CD14-positive monocyte (primary cell): Measurements from ENCODE around the gene DUSP12. TPM values are rescaled to one million over a fixed set of nuclear protein-coding genes. Genes with fewer than 3 reads are reported as not detected.

ENCODE experiments used
- DNase-seq, 3 donors: peaks; one replicate each; pipeline ENCODE4 v3.0.0-alpha.2; 2011 to 2022
- H2AFZ ChIP-seq: 2 replicates; pipeline ENCODE4 v1.6.0; 2012; ENCODE audit warnings: mild to moderate bottlenecking, low read depth, low read length, inconsistent platforms; ENCODE audit not compliant: insufficient read depth, poor library complexity, severe bottlenecking
- H3K27ac ChIP-seq, 2 donors: 1 replicate in 1 of 2; 2 replicates in 1 of 2; pipeline ENCODE4 v1.5.1; 2012 to 2013; ENCODE audit warnings: low read length in 2 of 2, control low read depth in 1 of 2, inconsistent platforms in 1 of 2, low read depth in 1 of 2, mild to moderate bottlenecking in 1 of 2
- H3K27me3 ChIP-seq, 2 donors: one replicate each; pipeline versions ENCODE4 v1.6.0 to v1.6.1; 2011 to 2013; ENCODE audit warnings: low read length in 2 of 2; ENCODE audit not compliant: control insufficient read depth in 2 of 2, insufficient read depth in 2 of 2
- H3K36me3 ChIP-seq, 2 donors: replicated peaks in 1 of 2; 1 replicate in 1 of 2; 2 replicates in 1 of 2; pipeline versions ENCODE4 v1.5.1 to v1.6.1; 2012 to 2013; ENCODE audit warnings: low read length in 2 of 2, control low read depth in 1 of 2, inconsistent platforms in 1 of 2, mild to moderate bottlenecking in 1 of 2; ENCODE audit not compliant: insufficient read depth in 2 of 2, control insufficient read depth in 1 of 2
- H3K4me1 ChIP-seq, 2 donors: 1 replicate in 1 of 2; 2 replicates in 1 of 2; pipeline versions ENCODE4 v1.5.1 to v1.6.1; 2012 to 2013; ENCODE audit warnings: low read length in 2 of 2, control low read depth in 1 of 2, inconsistent platforms in 1 of 2, mild to moderate bottlenecking in 1 of 2, moderate library complexity in 1 of 2; ENCODE audit not compliant: insufficient read depth in 2 of 2, control insufficient read depth in 1 of 2
- H3K4me2 ChIP-seq: replicated peaks from 2 replicates; pipeline ENCODE3; 2012; ENCODE audit warnings: low read length, moderate library complexity, mild to moderate bottlenecking; ENCODE audit not compliant: poor library complexity, severe bottlenecking; ENCODE audit errors: extremely low read depth
- H3K4me3 ChIP-seq, 3 experiments: fragments of 200-600 bp in 1 of 3; sonication (generic) in 1 of 3; replicated peaks in 1 of 3; 1 replicate in 2 of 3; 2 replicates in 1 of 3; pipeline ENCODE4 v1.5.1; 2011 to 2013; ENCODE audit warnings: low read length in 3 of 3, mild to moderate bottlenecking in 3 of 3, control low read depth in 2 of 3, low read depth in 2 of 3, inconsistent platforms in 1 of 3, moderate library complexity in 1 of 3
- H3K79me2 ChIP-seq: 2 replicates; pipeline ENCODE4 v1.6.0; 2012; ENCODE audit warnings: mild to moderate bottlenecking, control low read depth, inconsistent platforms, low read length, moderate library complexity; ENCODE audit not compliant: insufficient read depth
- H3K9ac ChIP-seq: 2 replicates; pipeline ENCODE4 v1.6.0; 2017; ENCODE audit warnings: low read length, mild to moderate bottlenecking; ENCODE audit not compliant: insufficient read depth, poor library complexity, severe bottlenecking
- H3K9me3 ChIP-seq, 2 donors: replicated peaks in 1 of 2; 1 replicate in 1 of 2; 2 replicates in 1 of 2; pipeline versions ENCODE4 v1.5.1 to v1.6.1; 2012 to 2013; ENCODE audit warnings: low read length in 2 of 2, control low read depth in 1 of 2; ENCODE audit not compliant: control insufficient read depth in 1 of 2, insufficient read depth in 1 of 2
- H4K20me1 ChIP-seq: 2 replicates; pipeline ENCODE4 v1.6.0; 2012; ENCODE audit warnings: mild to moderate bottlenecking, low read length, control low read depth, moderate library complexity; ENCODE audit not compliant: insufficient read depth
- H3K27ac Mint-ChIP-seq, 7 donors: one replicate each; pipeline ENCODE4 v1.8.0; 2020; ENCODE audit warnings: mild to moderate bottlenecking in 7 of 7, mixed read lengths in 7 of 7, moderate library complexity in 6 of 7, inconsistent platforms in 2 of 7
- H3K27me3 Mint-ChIP-seq, 3 donors: one replicate each; pipeline ENCODE4 v1.8.0; 2021 to 2022; ENCODE audit warnings: low read depth in 3 of 3, mild to moderate bottlenecking in 3 of 3, mixed read lengths in 3 of 3, moderate library complexity in 3 of 3, inconsistent platforms in 1 of 3
- H3K36me3 Mint-ChIP-seq, 2 donors: one replicate each; pipeline ENCODE4 v1.8.0; 2020; ENCODE audit warnings: mixed read lengths in 2 of 2, inconsistent platforms in 1 of 2, mild to moderate bottlenecking in 1 of 2
- H3K4me1 Mint-ChIP-seq: one replicate; pipeline ENCODE4 v1.8.0; 2020; ENCODE audit warnings: mild to moderate bottlenecking, mixed read lengths
- H3K4me3 Mint-ChIP-seq, 2 donors: one replicate each; pipeline ENCODE4 v1.8.0; 2020; ENCODE audit warnings: mild to moderate bottlenecking in 2 of 2, mixed read lengths in 2 of 2, moderate library complexity in 1 of 2
- H3K9me3 Mint-ChIP-seq, 7 donors: one replicate each; pipeline ENCODE4 v1.8.0; 2020 to 2022; ENCODE audit warnings: mixed read lengths in 7 of 7, mild to moderate bottlenecking in 6 of 7, moderate library complexity in 6 of 7, inconsistent platforms in 2 of 7
- CTCF ChIP-seq: fragments of 200-600 bp; IDR thresholded peaks from one replicate; pipeline ENCODE4 v1.8.0; 2022; ENCODE audit warnings: antibody characterized with exemption, mild to moderate bottlenecking
- WGBS: methylation state at CpG from one replicate; pipeline ENCODE4 v1.1.5; 2013; ENCODE audit warnings: missing lambda C conversion rate; ENCODE audit not compliant: insufficient coverage; 5-methylcytosine and 5-hydroxymethylcytosine counted together
- intact Hi-C, 2 donors: fragments of 100-400 bp; cut with micrococcal nuclease; formaldehyde crosslinking; loops; one replicate each; pipeline versions ENCODE4 v1.15.0 to v1.15.1; 2023
- polyA plus RNA-seq, 3 donors: library from polyadenylated mRNA; depleted of rRNA in 1 of 3; unstranded in 2 of 3; stranded (reverse) in 1 of 3; fragments of 300-500 nt in 2 of 3; fragments of >200 nt in 1 of 3; fragmentation: Illumina TruSeq in 2 of 3; gene quantifications; 1 replicate in 2 of 3; 2 replicates in 1 of 3; pipeline ENCODE4 v1.2.3, GENCODE V29; 2012 to 2021

DUSP12 gene
- polyA plus RNA-seq, 3 donors = 19.0 to 32.0 (median 30.5) TPM

- Mint-ChIP-seq H3K4me1 (peaks cover 28% of the 10 kb centered on the region), H3K27ac (peak overlapping the region in 2 of 7 donors; percentile 35 to 73)
- no peak overlapping the region for H3K27ac ChIP-seq
Measured at GRCh38 chr1:161770250-161770649, 20.7 kb downstream of the DUSP12 start.

GRCh38 chr1:161771161-161771560 is 21.6 kb downstream of the DUSP12 start:
- Histone ChIP-seq H3K4me2 (peak overlapping the region; percentile 62), H4K20me1 (peaks cover 37% of the 10 kb centered on the region), H3K9ac (no peak overlapping the region), H3K4me1 (peaks cover 53 to 75% of the 10 kb centered on the region in 2 donors), H3K9me3 (no peaks in the 10 kb centered on the region), H3K79me2 (peaks cover 89% of the 10 kb centered on the region), H3K27ac (peak overlapping the region in 1 of 2 donors; percentile 58), H3K36me3 (no peaks in the 10 kb centered on the region), H2AFZ (no peak overlapping the region), H3K27me3 (no peaks in the 10 kb centered on the region), H3K4me3 (peak overlapping the region in 1 of 3 experiments; percentile 36)
- WGBS = no CpG with 5 or more reads among the region's 5 CpGs
- intact Hi-C loops = no loop called here
- Mint-ChIP-seq H3K4me1 (peaks cover 28% of the 10 kb centered on the region), H3K9me3 (no peaks in the 10 kb centered on the region), H3K27me3 (no peaks in the 10 kb centered on the region), H3K27ac (no peak overlapping the region), H3K36me3 (peaks cover 3 to 7% of the 10 kb centered on the region in 2 donors), H3K4me3 (no peak overlapping the region)
- TF ChIP-seq CTCF = no peak
- no peak for DNase-seq

More at GRCh38 chr1:161770250-161770649, 20.7 kb downstream of the DUSP12 start:
- Histone ChIP-seq H3K4me3 (peak overlapping the region in 1 of 3 experiments; percentile 36), H4K20me1 (peaks cover 28% of the 10 kb centered on the region), H3K9ac (no peak overlapping the region), H2AFZ (no peak overlapping the region), H3K36me3 (no peaks in the 10 kb centered on the region), H3K27me3 (no peaks in the 10 kb centered on the region), H3K4me2 (peak overlapping the region; percentile 62), H3K4me1 (peaks cover 53 to 81% of the 10 kb centered on the region in 2 donors), H3K79me2 (peaks cover 81% of the 10 kb centered on the region), H3K9me3 (no peaks in the 10 kb centered on the region)
- WGBS = no CpG with 5 or more reads among the region's 3 CpGs
- DNase-seq = no peak
- no peaks in the 10 kb centered on the region for H3K27me3 Mint-ChIP-seq
- no peaks in the 10 kb centered on the region for H3K9me3 Mint-ChIP-seq
- peaks cover 3 to 7% of the 10 kb centered on the region in 2 donors for H3K36me3 Mint-ChIP-seq
- H3K4me3 Mint-ChIP-seq = no peak overlapping the region
- intact Hi-C loops = no loop called here
- TF ChIP-seq CTCF = no peak
